ENCODE results near the gene DNAJB14.

DNAJB14 gene

DNA sequence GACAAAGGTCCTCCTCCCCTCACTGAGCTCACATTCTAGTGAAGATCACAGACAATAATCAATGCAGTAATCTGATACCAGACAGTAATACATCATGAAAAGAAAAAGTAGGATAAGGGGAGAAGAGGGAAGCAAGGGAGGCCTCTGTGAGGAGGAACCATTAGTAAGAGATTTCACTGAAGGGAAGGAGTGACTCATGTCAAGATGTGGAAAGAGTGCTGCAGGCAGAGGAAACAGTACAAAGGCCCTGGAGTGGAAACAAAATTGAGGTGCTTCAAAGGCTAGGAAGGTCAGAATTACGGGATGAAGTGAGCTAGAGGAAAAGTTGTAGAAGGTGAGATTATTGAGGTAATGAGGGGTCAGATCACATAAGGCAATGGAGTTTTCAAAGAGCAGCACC is 90.3 kb downstream of the DNAJB14 start:
- no peak for TF ChIP-seq CTCF (conservative IDR thresholded peaks at IDR 0.05; ENCODE audit: low read length)
- DNase-seq (ENCODE audit: low read depth), result peak; percentile 21
- H3K4me3 ChIP-seq (ENCODE audit: low read length), result no peak overlapping the region

- TF ChIP-seq CTCF (conservative IDR thresholded peaks at IDR 0.05; ENCODE audit: low read length), result no peak
- H3K4me3 ChIP-seq (ENCODE audit: low read length), result no peak overlapping the region
- DNase-seq (ENCODE audit: low read depth), result no peak
These were observed 90.7 kb downstream of the DNAJB14 start for GRCh38 chr4:99855678-99856077.

DNA sequence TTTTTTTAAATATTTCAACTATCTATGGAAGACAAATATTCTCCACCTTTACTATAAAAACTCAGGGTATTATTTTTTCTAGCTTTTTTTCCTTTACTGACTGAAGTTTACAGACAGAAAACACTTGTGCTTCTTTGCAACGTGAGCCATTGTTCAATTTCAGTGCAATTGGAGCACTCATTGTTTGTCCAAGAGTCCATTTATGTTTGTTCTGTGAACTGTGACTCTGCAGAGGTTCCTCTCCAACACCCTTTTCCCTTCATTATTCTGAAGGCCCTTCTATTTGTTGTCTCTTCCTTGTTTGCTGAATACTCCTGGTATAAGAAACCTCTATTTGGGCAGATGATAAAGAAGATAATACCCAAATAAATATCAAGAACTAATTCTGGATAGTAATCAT is 92.4 kb downstream of the DNAJB14 start:
- no peak for TF ChIP-seq CTCF (conservative IDR thresholded peaks at IDR 0.05; ENCODE audit: low read length)
- DNase-seq (ENCODE audit: low read depth), result no peak
- H3K4me3 ChIP-seq (ENCODE audit: low read length), result no peak overlapping the region

- no peak for DNase-seq (ENCODE audit: low read depth)
- no peak for TF ChIP-seq CTCF (conservative IDR thresholded peaks at IDR 0.05; ENCODE audit: low read length)
- H3K4me3 ChIP-seq (ENCODE audit: low read length), result no peak overlapping the region
These were observed 93.2 kb downstream of the DNAJB14 start for GRCh38 chr4:99853190-99853589.

GRCh38 chr4:99852199-99852749 is 94.1 kb downstream of the DNAJB14 start:
- no peak for TF ChIP-seq CTCF (conservative IDR thresholded peaks at IDR 0.05; ENCODE audit: low read length)
- H3K4me3 ChIP-seq (ENCODE audit: low read length), result no peak overlapping the region
- DNase-seq (ENCODE audit: low read depth), result no peak

DNA sequence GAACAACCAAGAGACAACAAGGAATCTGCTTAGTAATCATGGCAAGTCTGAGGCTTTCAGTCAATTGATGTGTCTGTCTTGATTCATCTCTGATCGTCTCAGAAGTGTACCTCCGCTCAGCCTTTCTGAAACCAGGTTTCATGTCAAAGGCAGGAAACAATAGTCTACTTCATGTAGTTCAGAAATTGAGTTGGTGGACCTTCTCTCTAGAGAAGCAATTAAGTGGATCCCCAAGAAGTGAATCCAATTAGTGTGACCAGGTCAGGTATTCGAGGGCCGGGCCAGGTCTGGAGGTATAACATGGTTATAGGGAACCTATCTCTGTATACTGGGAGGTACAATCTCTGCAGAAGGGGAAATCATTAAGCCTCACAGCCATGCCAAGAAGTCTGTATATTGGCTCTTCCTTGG is 97.8 kb downstream of the DNAJB14 start:
- DNase-seq (ENCODE audit: low read depth), result no peak
- no peak overlapping the region for H3K4me3 ChIP-seq (ENCODE audit: low read length)
- no peak for TF ChIP-seq CTCF (conservative IDR thresholded peaks at IDR 0.05; ENCODE audit: low read length)

DNA sequence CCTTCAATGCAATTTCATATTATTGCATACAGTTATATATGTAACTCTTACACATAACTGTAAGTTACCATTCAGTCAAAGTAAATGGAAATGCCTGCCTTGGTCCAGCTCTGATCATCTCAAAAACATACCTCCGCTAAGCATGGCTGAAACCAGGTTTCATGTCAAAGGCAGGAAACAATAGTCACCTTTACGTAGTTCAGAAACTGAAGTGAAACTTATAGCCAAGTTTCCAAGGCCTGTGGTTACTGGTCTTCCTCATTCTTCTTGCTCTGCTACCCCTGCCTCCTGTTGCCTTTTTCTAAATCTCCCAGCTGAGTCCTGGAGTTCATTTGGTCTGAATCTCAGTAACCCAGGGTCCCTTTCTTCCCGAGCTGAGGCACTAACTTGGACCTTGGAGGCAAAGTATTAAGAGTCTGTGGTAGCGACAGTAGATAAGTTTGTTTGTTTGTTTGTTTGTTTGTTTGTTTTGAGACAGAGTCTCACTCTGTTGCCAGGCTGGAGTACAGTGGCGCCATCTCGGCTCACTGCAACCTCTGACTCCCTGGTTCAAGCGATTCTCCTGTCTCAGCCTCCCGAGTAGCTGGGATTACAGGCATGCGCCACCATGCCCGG is 98.9 kb downstream of the DNAJB14 start:
- DNase-seq (ENCODE audit: low read depth), result no peak

More for the DNA sequence above, 98.9 kb downstream of the DNAJB14 start:
- H3K4me3 ChIP-seq (ENCODE audit: low read length), result no peak overlapping the region
- TF ChIP-seq CTCF (conservative IDR thresholded peaks at IDR 0.05; ENCODE audit: low read length), result no peak
